SKM-1 (cell line): Measurements from ENCODE around the gene AKTIP.
"Not testable (repeated sequence)": the region's sequence is repeated elsewhere in the genome, so short reads cannot be mapped to it uniquely, and the experiment has no call there.

Experiments
- DNase-seq: peaks from one replicate; lab custom pipeline; 2025; ENCODE audit not compliant: unreplicated experiment; lab: John Stamatoyannopoulos, UW

Gene AKTIP

GRCh38 chr16:53515811-53516210 is 12.8 kb upstream of the AKTIP start:
- no peak for DNase-seq

DNA sequence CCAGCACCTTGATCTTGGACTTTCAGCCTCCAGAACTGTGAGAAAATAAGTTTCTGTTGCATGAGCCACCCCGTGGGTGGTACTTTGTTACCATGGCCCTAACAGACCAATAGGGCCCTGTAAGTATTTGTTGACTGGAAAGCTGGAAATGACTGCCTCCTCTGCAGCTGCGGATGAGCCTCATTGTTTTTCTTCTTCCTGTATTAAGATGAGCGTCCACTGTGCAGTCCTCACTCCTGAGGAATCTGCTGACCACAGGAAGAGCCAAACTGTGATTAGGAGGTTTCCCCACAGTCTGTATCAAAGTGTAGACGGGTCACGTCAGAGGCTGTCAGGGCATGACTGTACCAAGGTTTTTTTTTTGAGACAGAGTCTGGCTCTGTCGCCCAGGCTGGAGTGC is 12.2 kb upstream of the AKTIP start:
- no peak for DNase-seq

DNA sequence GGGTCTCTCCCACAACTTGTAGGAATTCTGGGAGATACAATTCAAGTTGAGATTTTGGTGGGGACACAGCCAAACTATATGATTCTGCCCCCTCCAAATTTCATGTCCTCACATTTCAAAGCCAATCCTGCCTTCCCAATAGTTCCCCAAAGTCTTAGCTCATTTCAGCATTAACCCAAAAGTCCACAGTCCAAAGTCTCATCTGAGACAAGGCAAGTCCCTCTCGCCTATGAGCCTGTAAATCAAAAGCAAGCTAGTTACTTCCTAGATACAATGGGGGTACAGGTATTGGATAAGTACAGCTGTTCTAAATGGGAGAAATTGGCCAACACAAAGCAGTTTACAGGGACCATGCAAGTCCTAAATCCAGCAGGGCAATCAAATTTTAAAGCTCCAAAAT is 9.8 kb upstream of the AKTIP start:
- not testable (repeated sequence) for DNase-seq

DNA sequence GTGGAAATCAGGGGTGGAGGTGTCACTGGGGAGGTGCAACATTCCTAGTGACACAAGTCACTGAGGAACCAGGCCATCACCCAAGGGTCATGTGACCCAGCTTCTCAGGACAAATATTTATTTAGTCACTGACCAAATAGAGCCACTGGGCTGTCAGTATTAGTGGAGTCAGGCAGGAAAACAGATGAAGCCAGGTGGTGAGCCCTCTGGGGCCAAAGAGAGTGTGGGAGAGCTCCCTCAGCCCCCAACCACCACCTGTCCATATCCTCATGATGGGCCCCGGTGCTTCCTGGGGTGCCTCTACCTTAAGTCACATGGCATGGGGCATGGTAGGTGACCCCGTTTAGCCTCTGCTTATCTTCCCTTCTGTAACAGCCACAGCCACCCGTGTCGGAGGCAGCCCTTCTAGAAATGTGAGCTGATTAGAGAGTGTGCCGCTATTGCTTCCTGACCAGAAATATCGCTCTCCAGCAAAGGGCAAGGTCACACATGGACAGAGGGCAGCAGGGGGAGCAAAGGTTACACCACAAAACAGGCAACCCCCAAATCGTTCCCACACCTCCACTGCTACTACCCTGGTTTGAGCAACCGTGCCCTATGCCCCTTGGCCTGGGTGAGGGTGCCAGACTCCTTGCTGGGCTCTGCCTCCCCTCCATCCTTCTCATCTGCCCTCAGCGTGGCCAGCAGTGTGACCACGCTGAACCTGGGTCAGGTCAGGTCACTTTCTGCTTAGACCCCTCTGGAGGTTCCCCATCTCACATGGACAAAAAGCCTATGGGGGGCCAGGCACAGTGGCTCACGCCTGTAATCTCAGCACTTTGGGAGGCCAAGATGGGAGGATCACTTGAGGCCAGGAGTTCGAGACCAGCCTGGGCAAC is 8.6 kb upstream of the AKTIP start:
- DNase-seq: no peak

DNA sequence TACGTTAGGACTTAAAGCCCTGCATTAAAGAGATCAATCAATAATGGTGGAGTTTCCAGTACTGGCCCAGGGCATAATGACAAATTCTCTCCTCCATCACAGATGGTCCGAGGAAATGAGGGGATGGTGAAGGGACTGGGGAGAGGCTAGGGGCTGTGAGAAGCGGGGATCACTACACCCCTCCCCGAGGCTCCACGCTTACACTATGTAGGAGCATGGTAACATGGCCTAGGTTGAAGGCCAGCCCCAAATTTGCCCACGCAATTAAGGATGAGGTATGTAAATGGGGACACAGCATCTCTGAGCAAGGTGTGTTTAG is 8.0 kb upstream of the AKTIP start:
- DNase-seq: no peak

DNA sequence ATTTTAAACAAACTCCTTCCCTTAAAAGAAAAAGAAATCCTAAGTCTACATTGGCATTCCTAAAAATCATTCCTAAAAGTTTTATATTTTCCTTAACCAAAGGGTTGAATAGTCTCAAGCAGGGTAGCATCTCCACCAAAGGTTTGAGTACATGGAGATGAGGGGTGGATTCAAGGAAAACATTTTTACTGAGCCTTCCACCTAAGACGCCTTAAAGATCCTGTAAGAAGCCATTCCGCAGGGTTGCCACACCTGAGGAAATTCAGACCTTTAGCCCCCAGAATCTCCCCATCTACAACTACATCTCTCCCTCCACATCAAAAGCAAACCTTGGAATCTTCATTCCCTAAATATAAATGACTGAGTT is 7.7 kb upstream of the AKTIP start:
- DNase-seq: no peak

DNA sequence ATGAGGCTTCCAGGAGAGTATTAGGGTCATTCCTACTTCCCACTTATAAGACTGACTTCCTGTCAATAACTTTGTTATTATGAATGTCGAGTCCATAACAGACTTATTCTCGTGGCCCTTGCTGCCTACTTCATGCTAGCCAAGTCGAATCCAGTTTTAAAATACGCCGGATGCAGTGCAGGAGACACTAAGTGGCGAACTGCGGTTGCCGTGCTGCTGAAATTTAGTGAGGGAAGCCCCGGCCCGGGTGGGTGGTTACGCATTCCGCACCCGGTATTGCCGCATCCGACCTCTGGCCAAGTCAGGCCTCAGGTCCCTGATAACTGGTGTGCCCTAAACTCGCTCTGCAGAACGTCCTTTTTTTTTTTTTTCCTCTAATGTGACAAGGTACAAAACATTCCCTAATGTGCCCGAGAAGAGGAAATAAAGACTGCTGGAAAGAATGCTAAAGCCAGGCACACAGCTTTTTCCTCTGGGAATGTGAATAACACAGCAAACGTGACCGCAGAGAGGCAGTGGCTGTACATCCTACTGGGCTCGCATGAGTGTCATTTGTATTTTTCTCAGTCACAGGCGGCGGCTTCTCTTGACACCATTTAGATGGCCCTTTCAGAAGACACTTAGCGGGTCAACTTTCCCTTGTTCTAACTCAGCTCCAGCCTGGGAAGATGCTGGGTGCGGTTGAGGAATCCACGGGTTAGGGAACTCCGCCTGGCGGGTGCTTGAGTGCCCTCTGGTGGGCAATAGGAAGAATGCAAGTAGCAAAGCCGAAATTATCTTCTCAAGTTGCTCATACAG is 7.1 kb upstream of the AKTIP start:
- DNase-seq: no peak

- no peak for DNase-seq
Observed at GRCh38 chr16:53507464-53508179, 4.6 kb upstream of the AKTIP start.

DNA sequence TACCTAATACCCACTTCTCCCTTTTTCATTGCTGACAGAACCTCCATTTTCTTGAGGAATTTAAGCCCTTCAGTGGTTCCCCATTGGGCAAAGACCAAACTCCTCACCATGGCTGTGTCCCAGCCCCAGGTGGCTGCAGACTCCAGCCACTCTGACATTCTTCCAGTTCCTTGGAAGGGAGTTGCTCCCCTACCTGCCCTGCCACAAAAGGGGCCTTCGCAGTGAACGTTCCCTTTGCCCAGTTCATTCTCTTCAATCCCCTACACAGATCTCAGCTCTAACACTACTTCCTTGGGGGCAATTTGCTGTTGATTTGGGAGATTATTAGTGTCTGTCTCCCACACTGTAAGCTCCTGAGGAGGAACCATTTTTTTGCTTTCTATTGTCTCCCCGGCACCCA is 3.2 kb upstream of the AKTIP start:
- DNase-seq: no peak

GRCh38 chr16:53504665-53505064 is 1.7 kb upstream of the AKTIP start:
- DNase-seq: no peak

DNA sequence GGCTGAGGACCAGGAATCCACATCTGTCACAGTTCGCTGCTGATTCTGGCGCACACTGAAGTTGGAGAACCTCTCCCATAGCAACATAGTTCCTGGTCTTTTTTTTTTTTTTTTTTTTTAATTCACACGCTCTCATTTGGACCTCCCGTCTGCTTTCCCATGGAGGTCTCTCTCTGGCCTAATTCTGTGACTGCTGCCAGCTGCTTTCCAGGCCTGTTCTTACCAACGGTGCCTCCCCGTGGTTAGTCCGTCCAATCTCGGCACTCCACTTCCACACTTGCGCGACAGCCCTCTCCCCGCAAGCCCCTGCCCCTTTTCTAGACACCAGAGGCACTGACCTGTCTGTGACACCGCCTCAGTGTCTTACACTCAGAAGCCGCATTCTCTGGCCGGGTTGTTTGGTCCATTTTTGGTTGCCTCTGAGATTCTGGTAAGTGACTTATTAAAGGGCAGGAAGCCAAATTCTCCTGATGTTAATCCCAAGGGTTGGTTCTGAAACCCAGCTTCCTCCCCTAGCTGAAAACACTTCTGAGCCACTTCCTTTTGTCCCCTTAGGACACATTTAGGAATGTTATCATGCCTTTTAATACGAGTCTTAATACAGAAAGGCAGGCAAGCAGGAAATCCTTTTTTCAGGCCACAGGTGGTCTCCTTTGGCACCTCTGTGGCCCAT is 1.1 kb upstream of the AKTIP start:
- DNase-seq: no peak

GRCh38 chr16:53503270-53503923 is 388 bp upstream of the AKTIP start:
- DNase-seq: peak; percentile 99

DNA sequence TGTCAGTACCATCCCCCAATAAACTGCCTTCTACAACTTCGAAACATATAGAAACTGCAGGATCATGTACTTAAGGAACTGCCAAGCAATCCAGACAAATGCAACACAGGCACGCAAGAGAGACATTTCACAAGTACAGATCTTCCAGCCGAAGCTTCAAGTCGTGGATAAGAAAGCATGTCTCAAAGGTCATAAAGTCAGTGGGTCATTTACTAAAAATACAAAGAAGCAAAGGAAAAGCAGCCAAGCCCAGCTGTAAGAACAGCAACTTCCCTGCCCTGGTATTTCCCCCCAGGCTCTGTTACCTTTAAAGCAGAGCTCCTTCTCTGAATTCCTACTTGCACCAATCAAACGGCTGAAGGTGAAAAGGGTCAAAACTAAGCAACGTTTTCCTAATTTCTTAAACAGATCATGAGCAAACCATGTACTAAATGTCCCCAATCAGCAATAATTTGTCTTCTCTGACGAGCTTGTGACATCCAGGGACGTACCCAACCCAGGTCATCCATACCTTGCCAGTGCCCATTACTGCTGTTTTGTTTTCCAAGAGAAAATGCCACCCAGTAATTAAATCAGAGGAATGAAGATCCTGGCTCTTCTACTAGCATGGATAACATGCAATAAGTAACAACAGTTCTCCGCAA is 1.7 kb downstream of the AKTIP start:
- DNase-seq: no peak

DNA sequence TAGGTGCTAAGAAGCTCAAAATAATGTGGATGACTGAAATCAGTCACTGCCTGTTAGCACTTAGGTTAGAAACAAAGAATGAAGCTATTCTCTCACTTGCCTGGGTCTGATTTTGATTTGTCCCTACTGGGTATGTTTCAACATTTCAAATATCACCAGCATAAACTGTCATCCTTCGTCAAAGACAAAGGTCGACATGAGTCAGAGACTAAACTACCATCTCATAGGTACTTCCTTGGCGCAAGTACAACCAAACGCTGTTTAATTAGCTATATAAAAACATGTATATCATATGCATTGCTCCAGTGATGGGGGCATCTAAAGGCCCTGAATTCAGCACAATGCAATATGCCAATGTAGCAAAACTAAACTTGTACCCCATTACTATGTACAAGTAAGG is 4.0 kb downstream of the AKTIP start:
- DNase-seq: no peak

DNA sequence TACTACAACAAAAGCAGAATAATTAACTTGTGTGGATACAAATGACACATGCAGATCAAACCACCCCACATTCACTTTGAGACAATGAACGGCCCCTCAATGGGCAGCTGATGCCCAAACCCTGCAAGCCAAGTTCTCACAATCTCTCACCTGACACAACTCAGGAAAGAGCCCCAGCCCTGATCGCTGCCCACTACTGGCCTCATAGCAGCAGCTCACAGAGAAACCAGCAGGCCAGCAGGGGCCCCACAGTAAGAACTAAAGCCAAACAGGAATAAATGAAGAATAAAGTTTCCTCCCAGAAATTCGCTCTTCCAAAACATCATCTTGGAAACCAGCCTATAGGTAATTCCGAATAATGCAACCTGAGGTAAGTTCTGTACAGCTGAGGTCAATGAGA is 7.7 kb downstream of the AKTIP start:
- DNase-seq: no peak

DNA sequence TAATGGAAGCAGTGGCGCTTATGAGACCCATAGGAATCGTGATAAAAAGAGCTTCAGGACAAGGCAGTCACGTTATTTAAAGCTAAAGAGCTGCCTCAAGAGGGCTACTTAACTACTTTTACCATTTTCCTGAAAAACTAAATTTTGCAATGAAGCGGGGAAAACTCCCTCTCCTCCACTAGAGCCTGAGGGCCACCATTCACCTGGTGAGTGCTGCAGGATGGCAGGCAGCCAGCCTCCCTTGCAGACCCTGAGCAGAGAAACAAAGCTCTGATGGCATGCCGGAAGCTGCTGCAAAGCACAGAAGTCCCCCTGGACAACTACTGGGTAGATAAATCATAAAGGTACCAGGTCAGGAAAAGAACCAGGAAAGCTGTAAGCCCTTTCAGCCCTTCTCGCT is 8.4 kb downstream of the AKTIP start:
- DNase-seq: no peak

DNA sequence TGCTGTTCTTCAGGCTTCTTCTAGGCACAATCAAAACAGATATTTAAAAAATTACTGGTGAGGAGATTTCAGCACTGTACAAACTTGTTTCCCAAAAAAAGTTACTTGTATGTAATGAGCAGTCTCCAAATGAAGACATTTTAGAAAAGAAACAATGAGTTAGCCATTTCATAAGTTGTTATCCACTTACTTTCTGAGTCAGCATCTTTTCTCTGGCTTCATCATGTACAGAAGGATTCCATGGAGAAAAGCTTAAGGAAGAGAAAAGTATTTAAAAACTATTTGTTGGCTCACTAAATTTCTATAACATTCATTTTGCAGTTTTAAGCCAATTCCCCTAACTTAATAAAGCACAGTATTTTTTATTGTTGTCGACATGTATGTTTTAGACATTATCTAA is 10.5 kb downstream of the AKTIP start:
- DNase-seq: no peak

GRCh38 chr16:53489755-53490154 is 13.3 kb downstream of the AKTIP start:
- no peak for DNase-seq

DNA sequence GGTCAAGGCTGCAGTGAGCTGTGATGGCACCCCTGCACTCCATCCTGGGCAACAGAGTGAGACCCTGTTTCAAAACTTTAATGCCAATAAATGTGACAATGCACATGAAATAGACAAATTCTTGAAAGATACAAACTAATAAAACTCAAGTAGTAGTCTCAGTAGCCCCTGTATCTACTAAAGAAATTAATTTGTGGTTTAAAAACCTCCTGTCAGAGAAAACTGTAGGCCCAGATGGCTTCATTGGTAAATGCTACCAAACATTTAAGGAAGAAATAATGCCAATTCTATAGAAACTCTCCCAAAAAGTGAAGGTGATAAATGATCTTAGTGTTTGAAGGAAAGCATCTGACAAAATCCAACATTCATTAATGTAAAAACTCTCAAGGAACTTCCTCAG is 16.8 kb downstream of the AKTIP start:
- DNase-seq: no peak

GRCh38 chr16:53484542-53484941 is 18.5 kb downstream of the AKTIP start:
- no peak for DNase-seq
